ES-I3 (cell line): ENCODE data around the gene ATP5F1E.

Experiments used
- H3K36me3 ChIP-seq: 2 replicates; pipeline ENCODE4 v1.6.1; 2013; ENCODE audit warnings: mild to moderate bottlenecking, low read length, control low read depth, moderate library complexity; ENCODE audit not compliant: insufficient read depth
- H3K4me1 ChIP-seq: 2 replicates; pipeline ENCODE4 v1.6.1; 2013; ENCODE audit warnings: mild to moderate bottlenecking, control low read depth, low read length; ENCODE audit not compliant: insufficient read depth
- H3K9ac ChIP-seq: 2 replicates; pipeline ENCODE4 v1.6.1; 2013; ENCODE audit warnings: low read depth, mild to moderate bottlenecking, low read length, moderate library complexity
- H3K9me3 ChIP-seq: 2 replicates; pipeline ENCODE4 v1.6.1; 2013; ENCODE audit warnings: mild to moderate bottlenecking, low read length, moderate library complexity; ENCODE audit not compliant: control insufficient read depth, insufficient read depth

Gene ATP5F1E

GRCh38 chr20:59010321-59010994 is 21.7 kb downstream of the ATP5F1E start:
- Histone ChIP-seq H3K36me3 (no peaks in the 10 kb centered on the region), H3K9ac (no peak overlapping the region), H3K4me1 (peaks cover 8% of the 10 kb centered on the region; the same call in 1 of the 2 replicates), H3K9me3 (no peaks in the 10 kb centered on the region)

- Histone ChIP-seq H3K9ac (no peak overlapping the region), H3K36me3 (no peaks in the 10 kb centered on the region), H3K4me1 (peaks cover 8% of the 10 kb centered on the region; the same call in 1 of the 2 replicates), H3K9me3 (no peaks in the 10 kb centered on the region)
These were observed 23.3 kb downstream of the ATP5F1E start for GRCh38 chr20:59008715-59009336.

- no peaks in the 10 kb centered on the region for H3K36me3 ChIP-seq
- H3K9ac ChIP-seq: peak overlapping the region; percentile 80; the same call in 1 of the 2 replicates
- no peaks in the 10 kb centered on the region for H3K9me3 ChIP-seq
- peaks cover 8% of the 10 kb centered on the region; the same call in 1 of the 2 replicates for H3K4me1 ChIP-seq
These were observed 24.2 kb downstream of the ATP5F1E start for GRCh38 chr20:59007665-59008511.

GRCh38 chr20:59006864-59007664 is 25.1 kb downstream of the ATP5F1E start, which contains the start of gene CTSZ:
TSS of gene CTSZ (minus strand) at chr20:59007254. CDS start at chr20:59007128, 126 bp downstream.
- peak within 1 kb of the TSS; percentile 80 for H3K9ac ChIP-seq
- peaks cover 8% of the 10 kb centered on the region; the same call in 1 of the 2 replicates for H3K4me1 ChIP-seq
- no peaks in the 10 kb centered on the region for H3K36me3 ChIP-seq
- H3K9me3 ChIP-seq: no peaks in the 10 kb centered on the region

- Histone ChIP-seq H3K4me1 (peaks cover 5% of the 10 kb centered on the region; the same call in 1 of the 2 replicates), H3K9ac (peak overlapping the region; percentile 80), H3K36me3 (no peaks in the 10 kb centered on the region), H3K9me3 (no peaks in the 10 kb centered on the region)
These were observed 25.8 kb downstream of the ATP5F1E start for GRCh38 chr20:59006167-59006863.

GRCh38 chr20:59005523-59006166 is 26.5 kb downstream of the ATP5F1E start:
- H3K4me1 ChIP-seq: no peaks in the 10 kb centered on the region; the same call in 1 of the 2 replicates
- no peaks in the 10 kb centered on the region for H3K9me3 ChIP-seq
- no peaks in the 10 kb centered on the region for H3K36me3 ChIP-seq
- H3K9ac ChIP-seq: no peak overlapping the region

- Histone ChIP-seq H3K36me3 (no peaks in the 10 kb centered on the region), H3K4me1 (no peaks in the 10 kb centered on the region; the same call in 1 of the 2 replicates), H3K9me3 (no peaks in the 10 kb centered on the region), H3K9ac (no peak overlapping the region)
These were observed 27.2 kb downstream of the ATP5F1E start for GRCh38 chr20:59004763-59005522.

- Histone ChIP-seq H3K36me3 (no peaks in the 10 kb centered on the region), H3K9ac (no peak overlapping the region), H3K4me1 (no peaks in the 10 kb centered on the region; the same call in 1 of the 2 replicates)
These were observed 27.7 kb downstream of the ATP5F1E start for GRCh38 chr20:59004493-59004762.

GRCh38 chr20:59003836-59004492 is 28.2 kb downstream of the ATP5F1E start:
- H3K9ac ChIP-seq: no peak overlapping the region
- no peaks in the 10 kb centered on the region for H3K9me3 ChIP-seq
- no peaks in the 10 kb centered on the region for H3K36me3 ChIP-seq
- no peaks in the 10 kb centered on the region; the same call in 1 of the 2 replicates for H3K4me1 ChIP-seq

More at GRCh38 chr20:59004493-59004762, 27.7 kb downstream of the ATP5F1E start:
- no peaks in the 10 kb centered on the region for H3K9me3 ChIP-seq

GRCh38 chr20:59002874-59003399 is 29.2 kb downstream of the ATP5F1E start:
- no peaks in the 10 kb centered on the region; the same call in 1 of the 2 replicates for H3K4me1 ChIP-seq

GRCh38 chr20:59002388-59002787 is 29.7 kb downstream of the ATP5F1E start:
- Histone ChIP-seq H3K9ac (no peak overlapping the region), H3K4me1 (no peaks in the 10 kb centered on the region; the same call in 1 of the 2 replicates), H3K36me3 (no peaks in the 10 kb centered on the region), H3K9me3 (no peaks in the 10 kb centered on the region)

More at GRCh38 chr20:59002874-59003399, 29.2 kb downstream of the ATP5F1E start:
- Histone ChIP-seq H3K9ac (no peak overlapping the region), H3K36me3 (no peaks in the 10 kb centered on the region), H3K9me3 (no peaks in the 10 kb centered on the region)
